Glutamatergic neuron (in vitro differentiated cells): ENCODE data around the gene KIF15. TPM values are rescaled to one million over a fixed set of nuclear protein-coding genes. Genes with fewer than 3 reads are reported as not detected.

Experiments
- DNase-seq: peaks from one replicate; pipeline ENCODE4 v3.0.0; 2022
- H3K27ac Mint-ChIP-seq: one replicate; pipeline ENCODE4 v1.8.0; 2020; ENCODE audit warnings: mild to moderate bottlenecking, mixed read lengths, inconsistent platforms; ENCODE audit not compliant: unreplicated experiment
- H3K27me3 Mint-ChIP-seq: one replicate; pipeline ENCODE4 v1.8.0; 2020; ENCODE audit warnings: mild to moderate bottlenecking, moderate library complexity, mixed read lengths, inconsistent platforms; ENCODE audit not compliant: unreplicated experiment
- H3K36me3 Mint-ChIP-seq: one replicate; pipeline ENCODE4 v1.8.0; 2020; ENCODE audit warnings: mild to moderate bottlenecking, mixed read lengths, inconsistent platforms; ENCODE audit not compliant: unreplicated experiment
- H3K4me1 Mint-ChIP-seq: one replicate; pipeline ENCODE4 v1.8.0; 2020; ENCODE audit warnings: mild to moderate bottlenecking, low read depth, mixed read lengths, inconsistent platforms; ENCODE audit not compliant: unreplicated experiment
- H3K4me3 Mint-ChIP-seq: one replicate; pipeline ENCODE4 v1.8.0; 2020; ENCODE audit warnings: mild to moderate bottlenecking, mixed read lengths, inconsistent platforms; ENCODE audit not compliant: unreplicated experiment
- H3K9me3 Mint-ChIP-seq: one replicate; pipeline ENCODE4 v1.8.0; 2020; ENCODE audit warnings: mild to moderate bottlenecking, moderate library complexity, mixed read lengths, inconsistent platforms; ENCODE audit not compliant: unreplicated experiment
- total RNA-seq: library from RNA; stranded (reverse); fragmentation: NEBNext Ultra II Directional; extraction: Animal tissue kit (Norgen Biotek cat#: 25700); gene quantifications from one replicate; pipeline ENCODE4 v1.2.1, GENCODE V29; 2021; ENCODE audit not compliant: unreplicated experiment
- TF ChIP-seq, protein P1 (sequence below): fragments of 200-600 bp; sonication (generic); IDR thresholded peaks from one replicate; pipeline ENCODE4 v1.5.0; 2021; ENCODE audit not compliant: partially characterized antibody, unreplicated experiment

Gene KIF15
- total RNA-seq, 1 donor from 2014 or later, result 5.8 TPM

DNA sequence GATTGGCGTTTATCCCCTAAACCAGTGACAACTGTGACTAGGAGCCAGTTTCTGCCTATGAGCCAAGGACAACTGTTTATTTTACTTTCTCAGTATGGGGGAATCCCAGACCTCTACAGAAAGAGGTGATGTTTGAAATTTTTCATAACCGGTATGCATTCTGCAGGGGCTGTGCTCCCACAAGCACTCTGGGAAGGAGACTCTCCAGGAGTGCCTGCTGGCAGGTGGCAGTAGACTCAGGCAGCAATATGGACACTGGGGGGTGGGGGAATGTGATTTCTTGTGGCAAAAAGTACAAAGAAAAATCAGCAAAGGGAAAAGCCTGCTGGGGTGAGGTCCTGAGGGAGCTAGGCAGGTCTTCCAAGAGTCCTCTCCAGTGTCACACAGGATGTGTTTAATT lies 118.7 kb downstream of the KIF15 start:
- Mint-ChIP-seq H3K4me1 (no peaks in the 10 kb centered on the region), H3K4me3 (no peak overlapping the region), H3K9me3 (peaks cover 2% of the 10 kb centered on the region), H3K27me3 (peaks cover 4% of the 10 kb centered on the region), H3K27ac (no peak overlapping the region), H3K36me3 (no peaks in the 10 kb centered on the region)
- no peak for DNase-seq
- TF ChIP-seq, protein P1, sequence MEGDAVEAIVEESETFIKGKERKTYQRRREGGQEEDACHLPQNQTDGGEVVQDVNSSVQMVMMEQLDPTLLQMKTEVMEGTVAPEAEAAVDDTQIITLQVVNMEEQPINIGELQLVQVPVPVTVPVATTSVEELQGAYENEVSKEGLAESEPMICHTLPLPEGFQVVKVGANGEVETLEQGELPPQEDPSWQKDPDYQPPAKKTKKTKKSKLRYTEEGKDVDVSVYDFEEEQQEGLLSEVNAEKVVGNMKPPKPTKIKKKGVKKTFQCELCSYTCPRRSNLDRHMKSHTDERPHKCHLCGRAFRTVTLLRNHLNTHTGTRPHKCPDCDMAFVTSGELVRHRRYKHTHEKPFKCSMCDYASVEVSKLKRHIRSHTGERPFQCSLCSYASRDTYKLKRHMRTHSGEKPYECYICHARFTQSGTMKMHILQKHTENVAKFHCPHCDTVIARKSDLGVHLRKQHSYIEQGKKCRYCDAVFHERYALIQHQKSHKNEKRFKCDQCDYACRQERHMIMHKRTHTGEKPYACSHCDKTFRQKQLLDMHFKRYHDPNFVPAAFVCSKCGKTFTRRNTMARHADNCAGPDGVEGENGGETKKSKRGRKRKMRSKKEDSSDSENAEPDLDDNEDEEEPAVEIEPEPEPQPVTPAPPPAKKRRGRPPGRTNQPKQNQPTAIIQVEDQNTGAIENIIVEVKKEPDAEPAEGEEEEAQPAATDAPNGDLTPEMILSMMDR, result no peak

GRCh38 chr3:44883213-44883955 lies 121.8 kb downstream of the KIF15 start:
- H3K27ac Mint-ChIP-seq, result no peak overlapping the region
- TF ChIP-seq, protein P1, result no peak

DNA sequence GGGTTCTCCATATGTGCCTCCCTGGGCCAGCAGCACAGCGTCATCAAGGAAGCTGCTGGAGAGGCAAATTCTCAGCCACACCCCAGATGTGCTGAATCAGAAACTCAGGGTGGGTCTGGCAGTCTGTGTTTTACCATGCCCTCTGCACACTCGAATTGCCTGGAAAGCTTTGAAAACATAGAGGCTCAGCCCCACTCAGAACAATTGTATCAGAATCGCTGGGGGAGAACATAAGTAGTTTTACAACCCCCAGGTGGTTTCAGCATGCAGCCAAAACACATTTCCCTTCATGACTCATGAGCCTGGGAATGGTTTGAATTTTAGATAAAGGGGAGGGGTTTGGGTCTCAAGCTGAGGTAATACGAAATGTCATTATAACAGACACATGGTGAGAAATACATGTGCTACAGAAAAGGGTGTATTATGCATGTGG lies 122.4 kb downstream of the KIF15 start:
- H3K36me3 Mint-ChIP-seq, result no peaks in the 10 kb centered on the region
- no peak for DNase-seq
- no peak overlapping the region for H3K27ac Mint-ChIP-seq
- H3K9me3 Mint-ChIP-seq, result peaks cover 2% of the 10 kb centered on the region
- peaks cover 4% of the 10 kb centered on the region for H3K27me3 Mint-ChIP-seq
- H3K4me1 Mint-ChIP-seq, result no peaks in the 10 kb centered on the region
- TF ChIP-seq, protein P1, result no peak
- no peak overlapping the region for H3K4me3 Mint-ChIP-seq

More at GRCh38 chr3:44883213-44883955, 121.8 kb downstream of the KIF15 start:
- Mint-ChIP-seq H3K4me3 (no peak overlapping the region), H3K4me1 (no peaks in the 10 kb centered on the region), H3K27me3 (peaks cover 4% of the 10 kb centered on the region), H3K36me3 (no peaks in the 10 kb centered on the region), H3K9me3 (peaks cover 2% of the 10 kb centered on the region)
- DNase-seq, result no peak

- DNase-seq, result no peak
- Mint-ChIP-seq H3K36me3 (no peaks in the 10 kb centered on the region), H3K27me3 (peaks cover 1% of the 10 kb centered on the region), H3K9me3 (peaks cover 4% of the 10 kb centered on the region), H3K4me1 (no peaks in the 10 kb centered on the region), H3K27ac (no peak overlapping the region), H3K4me3 (no peak overlapping the region)
- TF ChIP-seq, protein P1, result no peak
These were observed 124.0 kb downstream of the KIF15 start for GRCh38 chr3:44885618-44886017.

DNA sequence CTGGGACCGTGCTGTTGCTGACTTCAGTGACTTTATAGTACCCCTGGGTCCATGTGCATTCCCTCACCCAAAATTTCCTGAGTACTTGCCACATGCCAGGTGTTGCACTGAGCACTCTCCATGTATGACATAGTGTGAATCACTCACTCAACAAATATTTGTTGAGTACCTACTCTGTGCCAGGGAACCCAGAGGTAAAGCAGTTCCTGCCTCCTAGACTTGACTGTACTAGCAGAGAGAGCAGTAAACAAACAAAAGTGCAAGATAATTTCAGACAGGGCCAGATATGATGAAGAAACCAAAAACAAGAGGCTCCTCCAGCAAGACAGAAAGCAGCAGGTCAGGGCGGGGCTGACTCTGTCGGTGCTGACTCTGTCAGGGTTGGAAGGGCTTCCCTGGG lies 125.0 kb downstream of the KIF15 start:
- Mint-ChIP-seq H3K27ac (no peak overlapping the region), H3K4me1 (no peaks in the 10 kb centered on the region), H3K4me3 (no peak overlapping the region), H3K27me3 (peaks cover 1% of the 10 kb centered on the region), H3K36me3 (no peaks in the 10 kb centered on the region), H3K9me3 (peaks cover 6% of the 10 kb centered on the region)
- TF ChIP-seq, protein P1, result no peak
- DNase-seq, result no peak
